Frontal cortex (tissue), 4 donors: ENCODE measurements around the gene ARHGAP15. TPM values are rescaled to one million over a fixed set of nuclear protein-coding genes. Genes with fewer than 3 reads are reported as not detected.

Experiments
- DNase-seq, 2 donors: peaks; one replicate each; pipeline ENCODE4 v3.0.0; 2012; ENCODE audit warnings: low spot score in 2 of 2
- FAIRE-seq: peaks from 2 replicates; lab custom pipeline; 2012; peaks lifted over from hg19 to GRCh38; lab: Jason Lieb, UNC
- total RNA-seq: library from RNA; depleted of rRNA; stranded (reverse); fragments of >200 nt; gene quantifications from one replicate; pipeline ENCODE4 v1.2.3, GENCODE V29; 2014
- donor health status: control.
- donor health status: control.
- donor health status: control.

ARHGAP15 gene
- total RNA-seq, 1 donor from 2014 or later, result 19.2 TPM

GRCh38 chr2:143210446-143210819 lies 81.2 kb downstream of the ARHGAP15 start:
- FAIRE-seq, result no peak
- no peak for DNase-seq

- FAIRE-seq (no peak), DNase-seq (no peak)
Measured at GRCh38 chr2:143217512-143218115, 88.4 kb downstream of the ARHGAP15 start.

- no peak for FAIRE-seq
- DNase-seq, result no peak
Measured at GRCh38 chr2:143218621-143219020, 89.4 kb downstream of the ARHGAP15 start.

- FAIRE-seq, result no peak
- DNase-seq, result no peak
Measured at GRCh38 chr2:143219266-143219665, 90.0 kb downstream of the ARHGAP15 start.

- DNase-seq (no peak), FAIRE-seq (no peak)
Measured at GRCh38 chr2:143223556-143223955, 94.3 kb downstream of the ARHGAP15 start.

- DNase-seq (no peak), FAIRE-seq (no peak)
Measured at GRCh38 chr2:143225931-143226330, 96.7 kb downstream of the ARHGAP15 start.

- FAIRE-seq, result no peak
- no peak for DNase-seq
Measured at GRCh38 chr2:143226714-143227541, 97.7 kb downstream of the ARHGAP15 start.

- FAIRE-seq (no peak), DNase-seq (no peak)
Measured at GRCh38 chr2:143229411-143229810, 100.2 kb downstream of the ARHGAP15 start.

- no peak for FAIRE-seq
- DNase-seq, result no peak
Measured at GRCh38 chr2:143229952-143230351, 100.7 kb downstream of the ARHGAP15 start.

GRCh38 chr2:143230506-143231253 lies 101.5 kb downstream of the ARHGAP15 start:
- FAIRE-seq (no peak), DNase-seq (no peak)

GRCh38 chr2:143231254-143231645 lies 102.0 kb downstream of the ARHGAP15 start:
- DNase-seq, result no peak
- no peak for FAIRE-seq

GRCh38 chr2:143237146-143237777 lies 108.0 kb downstream of the ARHGAP15 start:
- DNase-seq, result no peak
- no peak for FAIRE-seq

- no peak for DNase-seq
- FAIRE-seq, result no peak
Measured at GRCh38 chr2:143241403-143242088, 112.3 kb downstream of the ARHGAP15 start.

- no peak for FAIRE-seq
- DNase-seq, result no peak
Measured at GRCh38 chr2:143246246-143246645, 117.0 kb downstream of the ARHGAP15 start.

GRCh38 chr2:143246815-143247744 lies 117.9 kb downstream of the ARHGAP15 start:
- no peak for FAIRE-seq

GRCh38 chr2:143248631-143249030 lies 119.4 kb downstream of the ARHGAP15 start:
- DNase-seq (no peak), FAIRE-seq (no peak)

More at GRCh38 chr2:143246815-143247744, 117.9 kb downstream of the ARHGAP15 start:
- no peak for DNase-seq

GRCh38 chr2:143251681-143252080 lies 122.5 kb downstream of the ARHGAP15 start:
- DNase-seq, result no peak
- FAIRE-seq, result no peak

- FAIRE-seq (no peak), DNase-seq (no peak)
Measured at GRCh38 chr2:143252138-143252907, 123.1 kb downstream of the ARHGAP15 start.
